GM21381 (cell line): ENCODE results near the gene ARL5C.

Experiments
- ATAC-seq: cut with Tn5 transposase; IDR thresholded peaks from one replicate; pipeline ENCODE4 v1.9.1; 2021; ENCODE audit warnings: mild to moderate bottlenecking, moderate library complexity; ENCODE audit not compliant: unreplicated experiment

ARL5C gene

DNA sequence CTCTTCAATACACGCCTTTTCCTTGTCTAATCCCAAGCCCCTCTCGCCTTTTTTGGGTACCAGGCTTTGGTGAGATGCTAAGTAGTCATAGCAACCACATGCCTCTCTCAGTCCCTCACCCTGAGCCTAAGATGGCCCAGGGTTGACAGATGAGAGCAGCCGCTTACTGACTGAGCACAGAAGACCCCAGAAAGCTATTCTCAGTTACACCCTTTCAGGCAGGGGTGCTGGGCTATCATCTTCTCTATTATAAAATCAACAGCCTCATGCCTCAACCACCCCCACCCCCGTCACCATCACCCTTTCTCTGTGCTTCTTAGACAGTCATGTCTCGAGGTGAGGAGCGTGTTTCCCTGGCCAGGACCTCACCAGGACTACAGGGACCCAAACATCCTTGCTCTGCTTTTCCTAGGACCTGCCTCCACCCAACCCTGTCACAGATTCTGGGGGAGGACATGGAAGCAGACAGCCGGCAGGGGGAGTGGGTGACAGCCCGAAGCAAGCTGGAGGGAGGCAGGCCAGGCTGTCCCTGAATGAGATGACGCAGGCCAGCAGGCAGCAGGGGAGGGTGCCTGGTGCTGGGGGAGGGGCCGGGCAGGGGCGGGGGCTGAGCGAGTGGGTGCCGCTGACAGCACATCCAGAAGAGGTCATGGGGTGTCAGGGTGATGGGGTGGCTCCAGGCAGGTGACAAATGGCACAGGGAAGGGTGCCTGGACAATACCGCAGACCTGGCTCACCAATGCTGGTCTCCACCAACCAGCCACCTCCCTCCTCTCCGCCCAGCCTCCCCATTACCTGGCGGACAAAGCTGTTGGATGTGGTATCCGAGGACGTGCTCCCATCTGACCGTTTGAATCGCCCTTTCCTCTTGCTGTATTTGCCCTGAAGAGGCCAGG is 28.4 kb upstream of the ARL5C start:
- ATAC-seq: no peak

DNA sequence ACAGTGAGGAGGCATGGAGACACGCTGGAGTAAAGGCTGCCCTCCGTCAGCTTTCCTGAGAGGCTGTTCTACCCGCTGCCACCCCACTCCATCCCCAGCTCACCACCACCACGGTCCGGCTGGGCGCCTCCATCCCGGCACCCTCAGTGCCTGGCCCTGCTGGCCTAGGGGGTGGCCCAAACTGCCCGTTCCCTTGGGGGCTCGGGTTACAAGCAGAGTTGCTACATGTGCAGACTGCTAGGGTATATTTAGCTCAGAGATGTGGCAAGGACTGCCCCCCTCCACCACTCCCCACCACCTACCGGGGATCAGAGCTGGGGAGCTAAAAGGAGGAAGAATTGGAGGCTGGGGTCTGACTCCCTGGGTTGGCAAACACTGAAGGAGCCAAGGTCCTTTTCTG is 27.4 kb upstream of the ARL5C start:
- no peak for ATAC-seq

DNA sequence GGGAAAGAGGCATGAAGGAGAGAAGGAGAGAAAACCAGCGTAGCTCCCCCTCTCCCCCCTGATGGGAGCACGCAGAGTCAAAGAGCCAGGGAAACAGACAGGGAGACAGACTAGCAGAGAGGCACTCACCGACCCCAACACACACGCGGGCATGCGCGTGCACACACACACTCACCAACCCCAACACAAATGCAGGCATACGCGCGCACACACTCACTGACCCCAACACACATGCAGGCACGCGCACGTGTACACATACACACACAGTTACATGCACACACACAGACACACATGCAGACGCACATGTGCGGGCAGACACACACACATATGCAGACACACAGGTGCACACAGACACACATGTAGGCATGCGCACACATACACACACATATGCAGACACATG is 26.9 kb upstream of the ARL5C start:
- no peak for ATAC-seq

DNA sequence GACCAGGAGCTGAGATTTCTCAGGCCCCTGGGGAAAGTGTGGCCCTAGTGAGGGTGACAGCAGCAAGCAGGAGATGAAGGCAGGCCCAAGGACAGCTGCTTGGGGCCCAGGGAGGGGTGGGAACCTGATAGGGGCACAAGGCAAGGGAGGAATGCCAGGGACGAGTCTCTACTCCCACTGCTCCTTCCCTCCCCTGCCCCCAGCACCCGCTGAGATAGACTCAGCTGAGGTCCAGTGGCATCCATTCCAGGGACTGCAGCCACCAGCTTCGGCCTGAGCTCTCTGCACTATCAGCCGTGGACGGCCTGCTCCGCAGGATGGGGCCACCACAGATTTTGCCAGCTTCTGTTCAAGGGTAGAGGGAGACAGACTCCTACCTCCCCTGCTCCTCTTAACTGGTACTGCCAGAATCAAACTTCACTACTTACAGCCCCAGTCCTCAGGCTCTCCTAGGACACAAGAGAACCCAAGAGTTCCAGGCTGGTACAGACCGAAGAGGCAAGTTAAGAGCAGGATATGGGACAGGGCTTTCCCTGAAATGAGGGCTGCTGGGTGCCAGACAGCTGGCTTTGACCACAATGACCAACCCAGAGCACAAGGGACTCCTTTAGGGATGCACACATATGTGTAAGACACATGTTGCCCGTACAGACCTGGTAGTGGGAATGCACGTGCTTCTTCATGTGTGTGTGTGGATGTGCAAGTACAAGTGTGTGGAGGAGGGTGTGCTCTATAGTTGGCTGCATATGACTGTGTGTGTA is 26.0 kb upstream of the ARL5C start:
- no peak for ATAC-seq

DNA sequence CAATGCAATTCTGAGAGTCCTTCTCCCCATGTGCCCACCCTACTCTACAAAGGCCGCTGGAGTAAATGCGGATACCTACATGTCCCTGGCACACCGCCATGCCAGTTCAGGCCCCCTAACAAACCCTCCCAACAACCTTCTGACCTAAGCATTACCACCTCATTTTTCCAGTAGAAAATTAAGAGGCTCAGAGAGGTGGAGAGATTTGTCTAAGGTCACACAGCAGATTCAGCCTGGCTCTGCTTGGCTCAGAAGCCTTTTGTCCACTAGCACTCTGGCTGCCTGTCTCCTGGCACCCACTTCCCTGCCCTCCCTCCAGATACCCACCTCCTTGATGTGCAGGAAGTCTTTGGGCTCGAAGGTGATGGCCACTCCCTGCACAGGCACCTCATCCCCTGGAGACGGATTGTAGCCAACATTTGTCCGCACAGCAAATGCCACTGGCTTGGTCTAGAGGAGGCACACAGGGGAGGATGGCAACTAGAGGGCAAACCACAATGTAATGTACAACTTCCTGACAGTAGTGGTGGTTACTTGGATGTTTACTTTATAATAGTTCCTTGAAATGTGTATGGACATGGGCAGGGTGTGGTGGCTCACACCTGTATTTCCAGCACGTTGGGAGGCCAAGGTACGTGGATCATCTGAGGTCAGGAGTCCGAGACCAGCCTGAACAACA is 21.3 kb upstream of the ARL5C start:
- ATAC-seq: no peak

DNA sequence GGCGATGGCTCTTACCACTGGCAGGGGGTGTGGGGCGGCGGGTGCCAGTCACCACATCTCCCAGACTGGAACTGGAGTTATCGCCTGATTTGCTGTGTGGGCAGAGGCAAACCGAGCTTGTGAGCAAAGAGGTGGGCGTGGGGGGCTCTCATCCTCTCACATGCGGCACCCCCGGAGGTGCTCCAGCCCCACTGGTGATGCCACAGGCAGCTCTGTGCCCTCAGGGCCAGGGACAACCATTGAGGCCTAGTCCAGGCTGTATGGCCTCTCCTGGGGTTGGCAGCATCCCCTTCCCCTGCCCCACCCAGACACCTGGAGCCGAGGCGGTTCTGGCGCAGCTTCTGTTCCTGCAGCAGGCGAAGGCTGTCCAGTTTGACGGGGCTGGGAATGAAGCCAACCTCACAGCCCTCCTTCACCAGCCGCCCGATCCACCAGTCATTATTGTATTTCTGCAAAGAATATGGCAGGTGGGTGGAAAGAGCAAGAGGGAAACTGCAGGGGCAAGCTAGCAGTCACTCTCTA is 20.6 kb upstream of the ARL5C start:
- ATAC-seq: no peak

DNA sequence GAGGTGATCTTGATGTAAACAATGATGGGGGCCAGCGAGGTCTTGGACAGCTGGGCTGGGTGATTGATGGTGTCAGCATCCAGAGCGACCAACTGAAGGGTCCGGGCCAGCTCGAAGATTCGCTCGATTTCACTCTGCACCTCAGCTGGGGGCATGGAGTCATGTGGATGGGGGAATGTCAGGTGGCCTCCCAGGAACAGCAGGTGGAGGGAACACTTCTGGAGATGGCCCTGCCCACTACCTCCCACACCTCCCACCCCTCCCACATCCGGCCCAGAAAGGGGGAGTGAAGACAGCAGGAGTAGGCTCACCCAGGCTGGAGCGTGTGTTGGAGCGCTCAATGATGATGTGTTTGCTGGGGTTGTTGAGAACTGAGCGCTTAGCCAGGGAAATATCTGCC is 17.8 kb upstream of the ARL5C start:
- ATAC-seq: no peak

DNA sequence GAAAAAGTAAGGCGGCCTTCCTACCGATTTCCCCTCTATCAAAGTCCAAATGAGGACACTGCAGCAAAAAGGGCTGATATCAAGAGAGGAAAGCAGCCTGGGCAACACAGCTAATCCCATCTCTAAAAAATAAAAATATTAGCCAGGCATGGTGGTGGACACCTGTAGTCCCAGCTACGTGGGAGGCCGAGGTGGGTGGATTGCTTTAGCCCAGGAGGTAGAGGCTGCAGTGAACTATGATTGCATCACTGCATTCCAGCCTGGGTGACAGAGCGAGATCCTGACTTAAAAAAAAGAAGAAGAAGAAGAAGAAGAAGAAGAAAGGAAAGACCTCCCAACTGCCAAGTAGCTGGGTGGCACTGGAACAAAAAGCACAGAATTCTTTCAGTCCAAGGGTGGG is 17.1 kb upstream of the ARL5C start:
- ATAC-seq: no peak

DNA sequence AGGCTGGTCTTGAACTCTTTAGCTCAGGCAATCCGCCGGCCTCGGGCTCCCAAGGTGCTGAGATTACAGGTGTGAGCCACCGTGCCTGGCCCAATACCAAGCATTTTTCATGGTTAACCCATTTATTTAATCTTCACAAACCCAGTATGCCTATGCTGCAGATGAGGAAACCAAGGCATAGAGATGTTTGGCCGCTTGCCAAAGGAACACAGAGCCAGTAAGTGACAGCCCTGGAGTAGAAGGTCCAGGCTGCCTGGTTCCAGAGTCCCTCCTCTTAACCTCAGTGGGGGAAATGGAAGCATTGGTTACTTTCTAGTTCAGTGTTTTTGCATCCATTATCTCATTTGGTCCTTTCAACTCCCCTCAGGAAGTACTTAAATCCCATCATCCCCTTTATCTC is 15.3 kb upstream of the ARL5C start:
- ATAC-seq: no peak

DNA sequence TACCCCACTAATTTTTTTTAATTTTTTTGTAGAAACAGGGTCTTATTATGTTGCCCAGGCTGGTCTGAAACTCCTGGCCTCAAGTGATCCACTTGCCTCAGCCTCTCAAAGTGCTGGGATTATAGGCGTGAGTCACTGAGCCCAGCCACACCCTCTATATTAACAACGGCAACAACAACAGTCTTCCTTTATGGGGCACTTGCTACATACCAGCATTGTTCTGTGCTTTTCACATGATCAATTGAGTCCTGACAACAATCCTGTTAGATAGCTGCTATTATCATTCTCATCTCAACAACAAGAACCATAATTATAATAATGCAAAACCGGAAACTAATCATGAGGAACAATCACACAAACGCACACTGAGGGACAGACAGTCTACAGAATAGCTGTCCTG is 12.6 kb upstream of the ARL5C start:
- no peak for ATAC-seq

DNA sequence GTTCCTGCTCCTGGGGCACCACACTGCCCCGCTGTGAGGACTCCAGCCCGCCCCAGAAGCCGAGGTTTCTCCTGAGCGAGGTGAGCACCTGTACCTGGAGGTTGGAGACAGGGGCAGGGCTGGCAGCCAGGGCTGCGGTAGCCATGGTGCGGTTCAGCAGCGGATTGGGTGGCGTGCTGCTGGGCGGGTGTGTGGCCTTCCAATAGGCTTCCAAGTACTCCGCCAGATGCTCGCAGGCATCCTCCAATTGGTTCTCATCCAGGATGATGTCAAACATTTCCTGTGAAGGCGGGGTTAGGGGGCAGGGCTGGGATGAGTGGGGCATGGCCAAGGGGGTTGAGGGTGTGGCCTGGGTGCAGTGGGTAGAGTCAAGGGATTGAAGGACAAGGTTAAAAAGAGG is 11.3 kb upstream of the ARL5C start:
- no peak for ATAC-seq

DNA sequence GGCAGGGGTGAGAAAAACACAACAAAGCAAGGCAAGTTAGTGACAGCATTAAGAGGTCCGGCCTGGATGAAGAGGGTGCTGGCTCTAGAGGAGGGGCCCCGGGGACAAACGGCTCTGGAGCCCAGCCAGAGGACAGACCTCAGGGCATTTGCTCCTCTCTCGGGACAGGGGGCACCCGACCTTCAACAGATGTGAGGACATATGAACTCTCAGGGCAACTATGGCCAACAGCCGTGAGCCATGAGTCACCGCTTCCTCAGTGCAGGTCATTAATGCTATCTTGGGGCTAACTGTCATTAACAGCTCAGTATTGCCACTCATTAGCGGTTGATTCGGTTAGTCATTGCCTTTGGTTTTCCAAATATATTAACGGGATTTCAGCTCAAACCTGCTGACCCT is 9.7 kb upstream of the ARL5C start:
- ATAC-seq: no peak

DNA sequence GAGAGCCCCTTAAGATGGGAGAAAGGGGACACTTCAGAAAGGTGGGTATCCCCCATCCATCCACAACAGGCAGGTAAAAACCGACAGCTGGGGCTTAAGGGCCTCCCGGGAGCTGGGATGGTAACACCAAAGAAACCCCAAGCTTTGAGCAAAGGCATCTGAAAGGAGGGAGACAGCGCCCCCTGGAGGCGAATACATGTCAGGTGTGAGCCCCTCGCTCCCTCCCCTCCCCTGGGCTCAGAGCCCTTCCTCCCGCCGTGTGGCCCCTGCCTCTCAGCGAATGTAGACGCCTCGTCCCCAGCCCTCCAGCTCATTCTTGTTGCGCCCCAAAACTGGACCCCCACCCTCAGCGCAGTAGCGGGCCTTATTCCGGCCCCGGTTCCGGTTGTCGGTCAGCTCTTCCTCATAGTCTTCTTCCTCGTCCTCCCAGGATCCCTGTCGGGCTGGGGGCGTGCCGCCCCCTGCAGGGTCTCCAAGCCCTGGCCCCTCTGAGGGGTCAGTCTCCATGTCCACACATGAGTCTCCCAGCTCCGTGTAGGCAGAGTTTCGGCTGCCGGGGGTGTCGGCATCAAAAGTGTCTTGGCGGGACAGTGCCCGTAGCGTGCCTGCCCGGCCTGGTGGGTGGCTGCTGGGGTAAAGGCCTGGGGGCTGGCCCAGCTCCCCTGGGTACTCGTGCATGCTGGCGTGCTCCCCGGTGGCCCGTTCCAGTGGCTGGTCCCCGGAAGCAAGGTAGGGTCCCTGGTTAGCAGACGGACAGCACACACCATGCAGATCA is 9.1 kb upstream of the ARL5C start:
- ATAC-seq: no peak

DNA sequence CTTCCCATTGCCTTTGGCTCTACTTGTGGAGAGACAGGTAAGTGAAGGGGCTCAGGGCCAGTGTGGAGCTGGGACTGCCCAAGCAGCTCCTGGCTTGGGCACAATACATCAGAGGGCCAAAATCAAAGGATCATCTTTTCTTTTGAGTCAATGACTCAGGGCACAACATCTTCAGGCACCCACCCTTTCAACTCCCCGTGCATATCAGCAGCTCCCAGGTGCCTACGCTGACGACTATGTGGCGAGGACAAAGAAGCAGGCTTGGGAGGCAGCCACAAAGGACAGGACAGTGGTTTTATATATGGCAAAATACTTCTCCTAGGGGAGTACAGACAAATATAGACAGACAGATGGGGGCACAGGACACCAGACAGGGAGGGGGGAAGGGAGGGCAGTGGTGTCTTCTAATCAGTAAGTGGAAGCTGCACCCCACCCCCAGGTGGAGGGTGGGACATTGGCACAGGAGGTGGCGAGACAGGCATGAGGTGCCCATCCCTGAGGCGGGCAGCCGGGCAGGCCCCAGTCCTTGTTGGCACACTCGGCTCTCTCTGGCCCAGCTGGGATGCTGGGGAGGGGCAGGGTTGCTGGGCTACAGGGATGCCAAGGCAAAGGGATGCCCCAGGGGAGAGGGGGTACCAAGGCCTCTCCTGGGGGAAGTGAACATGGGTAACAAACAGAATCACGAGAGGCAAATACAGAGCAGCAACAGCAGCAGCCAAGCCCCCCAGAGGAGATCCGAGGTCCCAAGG is 7.7 kb upstream of the ARL5C start:
- ATAC-seq: no peak

DNA sequence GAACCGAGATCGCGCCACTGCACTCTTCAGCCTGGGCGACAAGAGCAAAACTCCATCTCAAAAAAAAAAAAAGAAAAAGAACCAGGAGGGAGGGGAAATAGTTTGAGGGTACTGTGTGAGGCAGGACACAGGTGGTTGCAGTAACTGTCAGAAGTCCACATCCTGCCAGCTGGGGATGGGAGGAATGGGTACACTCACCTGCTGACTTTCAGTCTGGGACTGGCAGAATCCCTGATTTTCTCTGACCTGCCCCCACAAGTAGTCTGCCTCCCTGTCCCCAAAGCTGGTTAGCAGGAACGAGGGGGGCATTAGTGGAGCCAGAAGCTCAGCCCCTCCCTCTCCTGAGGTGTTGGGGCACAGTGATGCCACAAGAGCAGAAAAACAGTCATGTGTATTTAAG is 7.1 kb upstream of the ARL5C start:
- no peak for ATAC-seq

DNA sequence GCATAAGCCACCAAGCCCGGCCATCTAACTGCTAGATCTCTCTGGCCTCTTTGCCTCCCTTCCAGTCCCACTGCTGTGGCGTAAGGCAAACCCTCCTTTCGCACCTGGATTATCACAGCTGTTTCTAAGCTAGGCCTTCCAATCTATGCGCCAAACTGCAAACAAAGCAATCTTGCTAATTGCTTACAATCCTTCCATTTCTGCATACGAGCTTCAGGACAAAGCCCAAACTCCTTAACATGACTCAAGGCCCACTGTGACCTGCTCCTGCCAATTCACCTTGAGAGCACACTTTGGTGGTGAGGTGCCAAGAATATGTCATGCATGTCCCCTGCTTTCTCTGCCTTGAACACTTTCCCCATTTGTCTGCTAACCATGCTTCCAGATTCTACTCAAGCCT is 6.0 kb upstream of the ARL5C start:
- ATAC-seq: no peak

DNA sequence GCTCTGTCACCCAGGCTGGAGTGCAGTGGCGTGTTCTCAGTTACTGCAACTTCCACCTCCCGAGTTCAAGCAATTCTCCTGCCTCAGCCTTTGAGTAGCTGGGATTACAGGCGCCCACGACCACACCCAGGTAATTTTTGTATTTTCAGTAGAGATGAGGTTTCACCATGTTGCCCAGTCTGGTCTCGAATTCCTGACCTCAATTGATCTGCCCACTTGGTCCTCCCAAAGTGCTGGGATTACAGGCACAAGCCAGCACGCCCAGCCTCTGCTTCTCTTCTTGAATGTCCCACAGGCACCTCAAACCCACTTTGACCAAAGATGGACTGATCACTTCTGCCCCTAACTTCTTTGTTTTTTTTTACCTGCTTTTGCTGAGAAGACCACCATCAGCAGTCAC is 4.6 kb upstream of the ARL5C start:
- no peak for ATAC-seq

DNA sequence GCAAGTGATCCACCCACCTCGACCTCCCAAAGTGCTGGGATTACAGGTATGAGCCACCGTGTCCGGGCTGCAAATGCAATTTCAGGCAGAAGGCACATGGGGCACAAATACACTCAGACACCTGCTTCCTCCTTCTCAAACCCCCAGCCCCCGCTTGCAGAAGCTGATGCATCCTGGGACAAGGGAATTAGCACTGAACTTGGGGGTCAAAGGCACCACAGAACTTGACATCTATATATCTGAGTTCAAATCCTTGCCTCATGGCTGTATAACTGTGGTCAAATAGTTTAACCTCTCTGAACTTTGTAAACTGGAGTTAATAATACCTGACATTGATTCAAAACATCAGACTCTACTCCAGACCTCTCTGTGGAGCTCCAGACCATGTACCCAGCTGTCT is 4.1 kb upstream of the ARL5C start:
- no peak for ATAC-seq

DNA sequence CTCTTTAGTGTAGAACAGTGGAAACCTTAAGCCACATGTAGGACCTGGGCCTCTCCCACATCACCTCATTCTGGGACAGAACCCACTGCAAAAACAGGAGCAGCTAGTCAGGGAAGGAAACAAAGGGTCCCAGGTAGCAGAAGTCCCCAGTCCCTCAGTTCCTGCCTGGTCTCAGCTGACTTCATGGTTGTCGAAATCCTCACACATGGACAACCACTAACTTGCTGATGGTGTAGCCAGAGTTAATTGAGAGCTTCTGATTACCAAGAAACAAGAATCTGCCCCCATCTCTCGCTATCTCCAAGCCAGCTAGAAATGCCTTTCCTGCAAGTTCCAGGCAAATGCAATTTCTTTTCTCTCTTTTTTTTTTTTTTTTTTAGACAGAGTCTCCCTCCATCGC is 3.6 kb upstream of the ARL5C start:
- ATAC-seq: no peak

DNA sequence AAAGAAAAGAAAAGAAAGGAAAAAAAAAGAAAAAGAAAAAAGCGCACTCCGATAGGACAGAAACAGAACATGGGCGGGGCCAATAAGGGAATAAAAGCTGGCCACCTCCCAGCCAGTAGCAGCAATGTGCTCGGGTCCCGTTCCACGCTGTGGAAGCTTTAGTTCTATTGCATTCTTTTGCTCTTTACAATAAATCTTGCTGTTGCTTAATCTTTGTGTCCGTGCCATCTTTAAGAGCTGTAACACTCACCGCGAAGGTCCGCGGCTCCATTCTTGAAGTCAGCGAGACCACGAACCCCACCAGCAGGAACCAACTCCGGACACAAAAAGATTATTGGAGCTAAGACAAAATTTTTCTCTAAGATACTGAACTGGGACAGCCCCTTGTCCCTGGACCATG is 3.1 kb upstream of the ARL5C start:
- ATAC-seq: no peak
